ENCODE data around the gene GID8. TPM values are rescaled to one million over a fixed set of nuclear protein-coding genes. Genes with fewer than 3 reads are reported as not detected.

The GID8 gene
- total and polyA plus RNA-seq, 2 of the 13 experiments (the other 11 are each of a cell fraction or from before 2014, with no cell fraction given), result 39.6 to 59.8 TPM

DNA sequence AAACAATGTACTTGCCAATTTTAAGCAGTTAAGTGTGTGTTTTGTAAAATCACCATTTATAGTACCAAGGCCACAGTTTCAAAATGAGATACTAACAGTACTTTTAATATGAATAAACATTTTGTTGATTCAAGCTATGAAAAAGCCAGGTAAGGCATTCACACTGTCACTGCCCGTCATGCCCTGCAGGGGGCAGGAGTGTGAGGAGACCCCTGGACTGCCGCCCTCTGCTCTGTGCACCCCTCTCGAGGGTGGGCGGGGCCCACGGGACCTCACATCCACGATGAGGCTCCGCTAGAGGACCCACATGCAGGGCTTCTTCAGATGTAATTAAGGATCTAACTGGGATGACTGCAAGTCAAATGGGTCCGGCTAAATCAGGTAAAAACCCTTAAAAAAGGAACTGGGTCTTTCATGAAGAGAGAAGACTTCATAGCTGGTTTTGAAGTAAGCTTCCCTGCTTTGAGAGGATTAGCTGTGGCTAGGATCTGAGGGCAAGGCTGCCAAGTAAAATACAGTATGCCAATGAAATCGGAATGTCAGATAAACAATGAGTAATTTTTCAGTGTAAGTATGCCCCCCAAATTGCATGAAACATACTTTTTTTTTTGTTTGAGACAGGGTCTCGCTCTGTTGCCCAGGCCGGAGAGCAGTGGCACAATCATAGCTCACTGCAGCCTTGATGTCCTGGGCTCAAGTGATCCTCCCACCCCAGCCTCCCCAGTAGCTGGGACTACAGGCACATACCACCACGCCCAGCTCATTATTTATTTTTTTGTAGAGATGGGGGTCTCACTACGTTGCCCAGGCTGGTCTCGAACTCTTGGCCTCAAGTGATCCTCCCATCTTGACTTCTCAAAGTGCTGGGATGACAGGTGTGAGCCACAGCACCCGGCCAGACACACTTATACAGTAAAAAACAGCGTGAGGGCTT lies 30.3 kb upstream of the GID8 start (continued):
- no peak for TF ChIP-seq ZNF891 (CRISPR knock-in tag; IDR thresholded peaks at IDR 0.05)
- no peak for TF ChIP-seq KLF15 (CRISPR knock-in tag; IDR thresholded peaks at IDR 0.05; ENCODE audit: borderline replicate concordance)
- TF ChIP-seq HOXA3 (CRISPR knock-in tag; IDR thresholded peaks at IDR 0.05), result peak; percentile 63; the same call in 1 of the 2 replicates
- peak; percentile 61 for TF ChIP-seq GATAD1 (CRISPR knock-in tag; IDR thresholded peaks at IDR 0.05)
- TF ChIP-seq, protein P1, sequence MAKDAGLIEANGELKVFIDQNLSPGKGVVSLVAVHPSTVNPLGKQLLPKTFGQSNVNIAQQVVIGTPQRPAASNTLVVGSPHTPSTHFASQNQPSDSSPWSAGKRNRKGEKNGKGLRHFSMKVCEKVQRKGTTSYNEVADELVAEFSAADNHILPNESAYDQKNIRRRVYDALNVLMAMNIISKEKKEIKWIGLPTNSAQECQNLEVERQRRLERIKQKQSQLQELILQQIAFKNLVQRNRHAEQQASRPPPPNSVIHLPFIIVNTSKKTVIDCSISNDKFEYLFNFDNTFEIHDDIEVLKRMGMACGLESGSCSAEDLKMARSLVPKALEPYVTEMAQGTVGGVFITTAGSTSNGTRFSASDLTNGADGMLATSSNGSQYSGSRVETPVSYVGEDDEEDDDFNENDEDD (CRISPR knock-in tag; IDR thresholded peaks at IDR 0.05; ENCODE audit: borderline replicate concordance), result no peak
- TF ChIP-seq, protein P2, sequence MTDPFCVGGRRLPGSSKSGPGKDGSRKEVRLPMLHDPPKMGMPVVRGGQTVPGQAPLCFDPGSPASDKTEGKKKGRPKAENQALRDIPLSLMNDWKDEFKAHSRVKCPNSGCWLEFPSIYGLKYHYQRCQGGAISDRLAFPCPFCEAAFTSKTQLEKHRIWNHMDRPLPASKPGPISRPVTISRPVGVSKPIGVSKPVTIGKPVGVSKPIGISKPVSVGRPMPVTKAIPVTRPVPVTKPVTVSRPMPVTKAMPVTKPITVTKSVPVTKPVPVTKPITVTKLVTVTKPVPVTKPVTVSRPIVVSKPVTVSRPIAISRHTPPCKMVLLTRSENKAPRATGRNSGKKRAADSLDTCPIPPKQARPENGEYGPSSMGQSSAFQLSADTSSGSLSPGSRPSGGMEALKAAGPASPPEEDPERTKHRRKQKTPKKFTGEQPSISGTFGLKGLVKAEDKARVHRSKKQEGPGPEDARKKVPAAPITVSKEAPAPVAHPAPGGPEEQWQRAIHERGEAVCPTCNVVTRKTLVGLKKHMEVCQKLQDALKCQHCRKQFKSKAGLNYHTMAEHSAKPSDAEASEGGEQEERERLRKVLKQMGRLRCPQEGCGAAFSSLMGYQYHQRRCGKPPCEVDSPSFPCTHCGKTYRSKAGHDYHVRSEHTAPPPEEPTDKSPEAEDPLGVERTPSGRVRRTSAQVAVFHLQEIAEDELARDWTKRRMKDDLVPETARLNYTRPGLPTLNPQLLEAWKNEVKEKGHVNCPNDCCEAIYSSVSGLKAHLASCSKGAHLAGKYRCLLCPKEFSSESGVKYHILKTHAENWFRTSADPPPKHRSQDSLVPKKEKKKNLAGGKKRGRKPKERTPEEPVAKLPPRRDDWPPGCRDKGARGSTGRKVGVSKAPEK (CRISPR knock-in tag; IDR thresholded peaks at IDR 0.05; ENCODE audit: borderline replicate concordance), result no peak
- no peak for TF ChIP-seq ZNF333 (CRISPR knock-in tag; IDR thresholded peaks at IDR 0.05; ENCODE audit: borderline replicate concordance)
- no peak for TF ChIP-seq HOXA7 (CRISPR knock-in tag; IDR thresholded peaks at IDR 0.05)
- no peak for TF ChIP-seq TOPORS (CRISPR knock-in tag; IDR thresholded peaks at IDR 0.05)
- TF ChIP-seq, protein P3, sequence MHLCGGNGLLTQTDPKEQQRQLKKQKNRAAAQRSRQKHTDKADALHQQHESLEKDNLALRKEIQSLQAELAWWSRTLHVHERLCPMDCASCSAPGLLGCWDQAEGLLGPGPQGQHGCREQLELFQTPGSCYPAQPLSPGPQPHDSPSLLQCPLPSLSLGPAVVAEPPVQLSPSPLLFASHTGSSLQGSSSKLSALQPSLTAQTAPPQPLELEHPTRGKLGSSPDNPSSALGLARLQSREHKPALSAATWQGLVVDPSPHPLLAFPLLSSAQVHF (CRISPR knock-in tag; IDR thresholded peaks at IDR 0.05), result no peak
- TF ChIP-seq SETDB1 (CRISPR knock-in tag; IDR thresholded peaks at IDR 0.05; ENCODE audit: borderline replicate concordance), result no peak
- TF ChIP-seq ZBTB7A (CRISPR knock-in tag; IDR thresholded peaks at IDR 0.05), result 0 out of 2 replicates have a peak, but pooled peaks have one; percentile 18
- no peak for TF ChIP-seq SIN3B (IDR thresholded peaks at IDR 0.05; ENCODE audit: low read length)
- 0 out of 2 replicates have a peak, but pooled peaks have one; percentile 21 for TF ChIP-seq ZNF770 (CRISPR knock-in tag; IDR thresholded peaks at IDR 0.05)
- no peak for TF ChIP-seq SIX4 (CRISPR knock-in tag; IDR thresholded peaks at IDR 0.05)
- TF ChIP-seq ZNF124 (CRISPR knock-in tag; IDR thresholded peaks at IDR 0.05), result 0 out of 2 replicates have a peak, but pooled peaks have one; percentile 60
- 0 out of 2 replicates have a peak, but pooled peaks have one; percentile 41 for TF ChIP-seq KLF11 (CRISPR knock-in tag; IDR thresholded peaks at IDR 0.05)
- 0 out of 2 replicates have a peak, but pooled peaks have one; percentile 35 for TF ChIP-seq KDM4B (CRISPR knock-in tag; IDR thresholded peaks at IDR 0.05)
- TF ChIP-seq ISX (CRISPR knock-in tag; conservative IDR thresholded peaks at IDR 0.05), result no peak
